CD4-positive, alpha-beta memory T cell (primary cell): ENCODE data around the gene PEX26. TPM values are rescaled to one million over a fixed set of nuclear protein-coding genes. Genes with fewer than 3 reads are reported as not detected.
"Not testable (repeated sequence)": the region's sequence is repeated elsewhere in the genome, so short reads cannot be mapped to it uniquely, and the experiment has no call there.

Source experiments
- CTCF ChIA-PET: fragments of 350-600 bp; sonication (Branson Sonifier 250); formaldehyde crosslinking; loops from one replicate; lab custom pipeline; 2021; ENCODE audit warnings: inconsistent platforms; ENCODE audit not compliant: partially characterized antibody; lab: Charles Lee
- POLR2A ChIA-PET: fragments of 350-600 bp; sonication (Branson Sonifier 250); formaldehyde crosslinking; loops from one replicate; lab custom pipeline; 2021; ENCODE audit not compliant: partially characterized antibody; lab: Charles Lee
- DNase-seq, 5 donors: peaks; one replicate each; pipeline versions ENCODE4 v3.0.0 to v3.0.0-alpha.2; 2020 to 2022; ENCODE audit warnings: mixed read lengths in 1 of 5
- H3K27ac ChIP-seq: one replicate; pipeline ENCODE4 v1.7.0; 2013; ENCODE audit warnings: low read depth, low read length
- H3K27me3 ChIP-seq: 2 replicates; pipeline ENCODE4 v1.7.0; 2013; ENCODE audit warnings: mild to moderate bottlenecking, low read length, moderate library complexity; ENCODE audit not compliant: insufficient read depth
- H3K36me3 ChIP-seq: 2 replicates; pipeline ENCODE4 v1.7.0; 2013; ENCODE audit warnings: mild to moderate bottlenecking, low read length, moderate library complexity; ENCODE audit not compliant: insufficient read depth
- H3K4me1 ChIP-seq: 2 replicates; pipeline ENCODE4 v1.7.0; 2013; ENCODE audit warnings: mild to moderate bottlenecking, low read length, moderate library complexity; ENCODE audit not compliant: insufficient read depth
- H3K4me3 ChIP-seq, 2 donors: one replicate each; pipeline ENCODE4 v1.7.0; 2013; ENCODE audit warnings: low read length in 2 of 2, mild to moderate bottlenecking in 1 of 2
- H3K9me3 ChIP-seq, 2 donors: one replicate each; pipeline ENCODE4 v1.7.0; 2013; ENCODE audit warnings: low read length in 2 of 2, control low read depth in 1 of 2; ENCODE audit not compliant: control insufficient read depth in 1 of 2
- H3K27ac Mint-ChIP-seq, 7 donors: one replicate each; pipeline ENCODE4 v1.8.0; 2020 to 2021; ENCODE audit warnings: mixed read lengths in 7 of 7, mild to moderate bottlenecking in 6 of 7, inconsistent platforms in 3 of 7, moderate library complexity in 3 of 7
- H3K27me3 Mint-ChIP-seq, 2 donors: one replicate each; pipeline ENCODE4 v1.8.0; 2020 to 2021; ENCODE audit warnings: mixed read lengths in 2 of 2
- H3K36me3 Mint-ChIP-seq, 2 donors: one replicate each; pipeline ENCODE4 v1.8.0; 2020 to 2021; ENCODE audit warnings: mixed read lengths in 2 of 2, inconsistent platforms in 1 of 2, mild to moderate bottlenecking in 1 of 2
- H3K4me1 Mint-ChIP-seq, 4 donors: one replicate each; pipeline ENCODE4 v1.8.0; 2020 to 2021; ENCODE audit warnings: mixed read lengths in 4 of 4, mild to moderate bottlenecking in 1 of 4
- H3K4me3 Mint-ChIP-seq, 8 donors: one replicate each; pipeline ENCODE4 v1.8.0; 2020 to 2021; ENCODE audit warnings: mixed read lengths in 8 of 8, mild to moderate bottlenecking in 7 of 8, moderate library complexity in 6 of 8, inconsistent platforms in 3 of 8
- H3K9me3 Mint-ChIP-seq, 8 donors: one replicate each; pipeline ENCODE4 v1.8.0; 2020 to 2021; ENCODE audit warnings: mixed read lengths in 8 of 8, mild to moderate bottlenecking in 5 of 8, inconsistent platforms in 3 of 8, moderate library complexity in 1 of 8
- intact Hi-C: fragments of 100-400 bp; cut with micrococcal nuclease; formaldehyde crosslinking; loops from one replicate; pipeline ENCODE4 v1.15.1; 2023
- polyA plus RNA-seq, 2 donors: library from polyadenylated mRNA; unstranded; fragments of 300-500 nt; fragmentation: Illumina TruSeq; gene quantifications; one replicate each; pipeline ENCODE4 v1.2.3, GENCODE V29; 2021
- total RNA-seq, 2 experiments: library from RNA; stranded (reverse); gene quantifications; one replicate each; pipeline ENCODE4 v1.2.3, GENCODE V29; 2021

The PEX26 gene
- total and polyA plus RNA-seq, 4 experiments from 2014 or later, result 1.4 to 39.6 (median 22.7) TPM

GRCh38 chr22:18130699-18131429, 53.1 kb downstream of the PEX26 start:
- no peak overlapping the region for H3K27ac Mint-ChIP-seq
- CTCF ChIA-PET, result no interaction called here

GRCh38 chr22:18133452-18133851, 55.7 kb downstream of the PEX26 start:
- no peak overlapping the region for H3K4me3 ChIP-seq
- intact Hi-C loops, result no loop called here

More at GRCh38 chr22:18130699-18131429, 53.1 kb downstream of the PEX26 start:
- H3K36me3 ChIP-seq, result no peaks in the 10 kb centered on the region
- no peak for DNase-seq
- Mint-ChIP-seq H3K36me3 (peaks cover 18 to 22% of the 10 kb centered on the region in 2 donors), H3K4me3 (no peak overlapping the region), H3K4me1 (no peaks in the 10 kb centered on the region), H3K9me3 (no peaks in the 10 kb centered on the region), H3K27me3 (no peaks in the 10 kb centered on the region)
- H3K9me3 ChIP-seq, result no peaks in the 10 kb centered on the region
- H3K4me3 ChIP-seq, result no peak overlapping the region
- H3K4me1 ChIP-seq, result no peaks in the 10 kb centered on the region
- intact Hi-C loops, result no loop called here
- H3K27ac ChIP-seq, result no peak overlapping the region
- POLR2A ChIA-PET, result no interaction called here
- no peaks in the 10 kb centered on the region for H3K27me3 ChIP-seq

GRCh38 chr22:18136563-18137320, 59.0 kb downstream of the PEX26 start:
- no peaks in the 10 kb centered on the region for H3K4me1 Mint-ChIP-seq
- H3K4me3 Mint-ChIP-seq, result no peak overlapping the region
- no peak overlapping the region for H3K27ac Mint-ChIP-seq
- Histone ChIP-seq H3K27ac (no peak overlapping the region), H3K9me3 (no peaks in the 10 kb centered on the region), H3K36me3 (no peaks in the 10 kb centered on the region), H3K27me3 (no peaks in the 10 kb centered on the region), H3K4me3 (no peak overlapping the region), H3K4me1 (no peaks in the 10 kb centered on the region)
- intact Hi-C loops, result no loop called here
- no peak for DNase-seq
- no peaks in the 10 kb centered on the region for H3K27me3 Mint-ChIP-seq
- peaks cover 0 to 3% (median 0%) of the 10 kb centered on the region in 8 donors for H3K9me3 Mint-ChIP-seq
- ChIA-PET CTCF (no interaction called here), POLR2A (interaction anchor here (0.7 kb wide), 1 partner anchor 13 kb away, joined by 4 read pairs; no protein-coding TSS in a partner anchor)
- H3K36me3 Mint-ChIP-seq, result peaks cover 3 to 13% of the 10 kb centered on the region in 2 donors

More at GRCh38 chr22:18133452-18133851, 55.7 kb downstream of the PEX26 start:
- Histone ChIP-seq H3K36me3 (no peaks in the 10 kb centered on the region), H3K27ac (no peak overlapping the region), H3K4me1 (no peaks in the 10 kb centered on the region), H3K27me3 (no peaks in the 10 kb centered on the region), H3K9me3 (no peaks in the 10 kb centered on the region)
- Mint-ChIP-seq H3K4me1 (no peaks in the 10 kb centered on the region), H3K36me3 (peaks cover 10 to 14% of the 10 kb centered on the region in 2 donors), H3K27ac (peak overlapping the region in 1 of 7 donors; percentile 16), H3K27me3 (no peaks in the 10 kb centered on the region), H3K9me3 (peaks cover 0 to 3% (median 0%) of the 10 kb centered on the region in 8 donors), H3K4me3 (no peak overlapping the region)
- CTCF ChIA-PET, result no interaction called here
- POLR2A ChIA-PET, result no interaction called here
- DNase-seq, result no peak

- H3K36me3 Mint-ChIP-seq, intact Hi-C loops, DNase-seq, H3K27me3 ChIP-seq, H3K36me3 ChIP-seq, H3K4me3 ChIP-seq, H3K9me3 ChIP-seq, H3K9me3 Mint-ChIP-seq, H3K27me3 Mint-ChIP-seq, H3K4me3 Mint-ChIP-seq, H3K27ac Mint-ChIP-seq, H3K27ac ChIP-seq, H3K4me1 ChIP-seq, CTCF ChIA-PET, H3K4me1 Mint-ChIP-seq: not testable (repeated sequence)
- POLR2A ChIA-PET, result interaction anchor here (1.7 kb wide), 1 partner anchor 9 kb away, joined by 4 read pairs; the partner anchor contains the start of gene USP18
Observed at GRCh38 chr22:18141004-18141403, 63.2 kb downstream of the PEX26 start.

GRCh38 chr22:18144105-18144504, 66.3 kb downstream of the PEX26 start:
- CTCF ChIA-PET, result no interaction called here
- Histone ChIP-seq H3K4me1 (no peaks in the 10 kb centered on the region), H3K27me3 (no peaks in the 10 kb centered on the region), H3K36me3 (no peaks in the 10 kb centered on the region), H3K4me3 (no peak overlapping the region), H3K9me3 (no peaks in the 10 kb centered on the region), H3K27ac (no peak overlapping the region)
- H3K4me1 Mint-ChIP-seq, result peaks cover 0 to 14% (median 7%) of the 10 kb centered on the region in 4 donors
- intact Hi-C loops, result no loop called here
- H3K27me3 Mint-ChIP-seq, result no peaks in the 10 kb centered on the region
- H3K4me3 Mint-ChIP-seq, result no peak overlapping the region
- no peak for DNase-seq
- no peak overlapping the region for H3K27ac Mint-ChIP-seq
- H3K36me3 Mint-ChIP-seq, result peaks cover 0 to 3% of the 10 kb centered on the region in 2 donors
- no peaks in the 10 kb centered on the region for H3K9me3 Mint-ChIP-seq
- POLR2A ChIA-PET, result no interaction called here

- H3K27ac Mint-ChIP-seq, result peak overlapping the region in 1 of 7 donors; percentile 39
- no peaks in the 10 kb centered on the region for H3K27me3 ChIP-seq
- H3K4me3 Mint-ChIP-seq, result no peak overlapping the region
- no peaks in the 10 kb centered on the region for H3K9me3 Mint-ChIP-seq
- intact Hi-C loops, result no loop called here
- peaks cover 7% of the 10 kb centered on the region for H3K4me1 ChIP-seq
- ChIA-PET CTCF (no interaction called here), POLR2A (no interaction called here)
- no peak overlapping the region for H3K4me3 ChIP-seq
- peaks cover 3 to 4% of the 10 kb centered on the region in 2 donors for H3K36me3 Mint-ChIP-seq
- DNase-seq, result no peak
- H3K27ac ChIP-seq, result no peak overlapping the region
- no peaks in the 10 kb centered on the region for H3K27me3 Mint-ChIP-seq
- H3K9me3 ChIP-seq, result no peaks in the 10 kb centered on the region
- peaks cover 6 to 27% (median 19%) of the 10 kb centered on the region in 4 donors for H3K4me1 Mint-ChIP-seq
- H3K36me3 ChIP-seq, result no peaks in the 10 kb centered on the region
Observed at GRCh38 chr22:18145676-18146388, 68.0 kb downstream of the PEX26 start.

- Histone ChIP-seq H3K27me3 (no peaks in the 10 kb centered on the region), H3K4me1 (peaks cover 13% of the 10 kb centered on the region), H3K27ac (no peak overlapping the region), H3K4me3 (no peak overlapping the region), H3K36me3 (no peaks in the 10 kb centered on the region), H3K9me3 (no peaks in the 10 kb centered on the region)
- Mint-ChIP-seq H3K9me3 (no peaks in the 10 kb centered on the region), H3K4me1 (peaks cover 9 to 32% (median 24%) of the 10 kb centered on the region in 4 donors), H3K36me3 (peaks cover under 1 to 4% of the 10 kb centered on the region in 2 donors), H3K4me3 (no peak overlapping the region), H3K27ac (peak overlapping the region in 2 of 7 donors; percentile 35 to 39), H3K27me3 (no peaks in the 10 kb centered on the region)
- ChIA-PET POLR2A (no interaction called here), CTCF (no interaction called here)
- intact Hi-C loops, result no loop called here
- DNase-seq, result no peak
Observed at GRCh38 chr22:18146389-18146753, 68.6 kb downstream of the PEX26 start.
